IMR-90 (cell line): ENCODE measurements around the gene USP50. TPM values are rescaled to one million over a fixed set of nuclear protein-coding genes. Genes with fewer than 3 reads are reported as not detected.

Experiments
- ATAC-seq: fragments of 200-7000 bp; cut with Tn5 transposase; 2 replicates; pipeline ENCODE4 v1.9.1; 2020; ENCODE audit warnings: low read depth, mild to moderate bottlenecking, moderate library complexity
- BruUV-seq: library from RNA; stranded (reverse); fragments of 400-500 nt; replicated peaks from 2 replicates; lab custom pipeline; 2021; lab: Mats Ljungman, UMichigan
- CTCF ChIA-PET: fragments of 300-600 bp; formaldehyde crosslinking; extraction: SDS; loops from one replicate; lab custom pipeline; 2021; ENCODE audit warnings: antibody characterized with exemption; lab: Yijun Ruan, JAX
- POLR2A ChIA-PET: fragments of 300-600 bp; sonication (Branson Sonifier 250); formaldehyde crosslinking; loops from one replicate; lab custom pipeline; 2022; ENCODE audit warnings: antibody characterized with exemption; ENCODE audit not compliant: unreplicated experiment; lab: Charles Lee
- DNase-seq: peaks from one replicate; pipeline ENCODE4 v3.0.0; 2013
- H2AFZ ChIP-seq: replicated peaks from 2 replicates; pipeline ENCODE3; 2013; ENCODE audit warnings: low read length, mild to moderate bottlenecking; ENCODE audit not compliant: poor library complexity
- H2AK5ac ChIP-seq: 2 replicates; pipeline ENCODE4 v1.6.1; 2013; ENCODE audit warnings: low read depth, low read length, inconsistent platforms
- H2AK9ac ChIP-seq: replicated peaks from 2 replicates; pipeline ENCODE3; 2013; ENCODE audit warnings: mild to moderate bottlenecking, low read depth, low read length, moderate library complexity; ENCODE audit not compliant: poor library complexity
- H2BK120ac ChIP-seq: 2 replicates; pipeline ENCODE4 v1.6.1; 2013; ENCODE audit warnings: low read depth, low read length, inconsistent platforms
- H2BK15ac ChIP-seq: 3 replicates; pipeline ENCODE4 v1.6.1; 2013; ENCODE audit warnings: low read depth, low read length, inconsistent platforms
- H2BK20ac ChIP-seq: 2 replicates; pipeline ENCODE4 v1.6.1; 2013; ENCODE audit warnings: low read depth, mild to moderate bottlenecking, inconsistent platforms, low read length, moderate library complexity
- H2BK5ac ChIP-seq: 2 replicates; pipeline ENCODE4 v1.6.1; 2013; ENCODE audit warnings: mild to moderate bottlenecking, low read depth, low read length, inconsistent platforms; ENCODE audit not compliant: poor library complexity, severe bottlenecking
- H3K14ac ChIP-seq: replicated peaks from 2 replicates; pipeline ENCODE4 v1.6.1; 2013; ENCODE audit warnings: low read depth, low read length, inconsistent platforms
- H3K18ac ChIP-seq: 2 replicates; pipeline ENCODE4 v1.6.1; 2013; ENCODE audit warnings: low read depth, low read length, control low read depth
- H3K23ac ChIP-seq: 2 replicates; pipeline ENCODE4 v1.6.1; 2013; ENCODE audit warnings: low read depth, low read length, inconsistent platforms
- H3K27ac ChIP-seq: 2 replicates; pipeline ENCODE4 v1.5.1; 2013; ENCODE audit warnings: mild to moderate bottlenecking, control low read depth, low read length; ENCODE audit not compliant: insufficient read depth
- H3K27me3 ChIP-seq: 2 replicates; pipeline ENCODE4 v1.6.1; 2013; ENCODE audit warnings: low read length; ENCODE audit not compliant: control insufficient read depth, insufficient read depth
- H3K36me3 ChIP-seq: 2 replicates; pipeline ENCODE4 v1.6.1; 2013; ENCODE audit warnings: low read length, mixed read lengths; ENCODE audit not compliant: control insufficient read depth, insufficient read depth
- H3K4ac ChIP-seq: 2 replicates; pipeline ENCODE4 v1.6.1; 2013; ENCODE audit warnings: low read depth, low read length, inconsistent platforms
- H3K4me1 ChIP-seq: 2 replicates; pipeline ENCODE4 v1.6.1; 2013; ENCODE audit warnings: low read length, mixed read lengths; ENCODE audit not compliant: control insufficient read depth, insufficient read depth
- H3K4me2 ChIP-seq: 2 replicates; pipeline ENCODE4 v1.6.1; 2013; ENCODE audit warnings: low read depth, mild to moderate bottlenecking, control low read depth, low read length, moderate library complexity
- H3K4me3 ChIP-seq: 2 replicates; pipeline ENCODE4 v1.5.1; 2013; ENCODE audit warnings: low read depth, mild to moderate bottlenecking, control low read depth, low read length, moderate library complexity; ENCODE audit not compliant: insufficient read depth
- H3K56ac ChIP-seq: 2 replicates; pipeline ENCODE4 v1.6.1; 2013; ENCODE audit warnings: low read length, inconsistent platforms; ENCODE audit not compliant: insufficient read depth; ENCODE audit errors: extremely low read depth
- H3K79me1 ChIP-seq, 2 experiments: 2 replicates each; pipeline ENCODE4 v1.6.1; 2013; ENCODE audit warnings: low read length in 2 of 2, inconsistent platforms in 1 of 2, low read depth in 1 of 2
- H3K9ac ChIP-seq: 2 replicates; pipeline ENCODE4 v1.6.1; 2013; ENCODE audit warnings: low read depth, low read length, control low read depth
- H3K9me1 ChIP-seq: 2 replicates; pipeline ENCODE4 v1.6.1; 2013; ENCODE audit warnings: low read length, inconsistent platforms; ENCODE audit not compliant: insufficient read depth
- H3K9me3 ChIP-seq: 2 replicates; pipeline ENCODE4 v1.6.1; 2013; ENCODE audit warnings: low read length; ENCODE audit not compliant: control insufficient read depth, insufficient read depth
- H4K20me1 ChIP-seq: 2 replicates; pipeline ENCODE4 v1.6.1; 2013; ENCODE audit warnings: low read length, inconsistent platforms; ENCODE audit not compliant: insufficient read depth
- H4K5ac ChIP-seq: 2 replicates; pipeline ENCODE4 v1.6.1; 2013; ENCODE audit warnings: mild to moderate bottlenecking, low read depth, low read length, control low read depth
- H4K8ac ChIP-seq, 2 experiments: 2 replicates each; pipeline ENCODE4 v1.6.1; 2013; ENCODE audit warnings: low read depth in 2 of 2, low read length in 2 of 2, control low read depth in 1 of 2, inconsistent platforms in 1 of 2
- H4K91ac ChIP-seq: 2 replicates; pipeline ENCODE4 v1.6.1; 2013; ENCODE audit warnings: low read depth, low read length, inconsistent platforms; ENCODE audit not compliant: insufficient read depth
- RFX5 ChIP-seq: IDR thresholded peaks from 2 replicates; pipeline ENCODE4 v1.8.0; 2012; ENCODE audit warnings: low read depth, mild to moderate bottlenecking, low read length, moderate library complexity
- whole genome bisulfite sequencing, 2 experiments: methylation state at CpG; one replicate each; pipeline versions ENCODE4 v1.1.5 to v1.1.7; 2013; ENCODE audit warnings: missing lambda C conversion rate in 2 of 2; ENCODE audit not compliant: insufficient read length in 1 of 2; ENCODE audit errors: extremely low coverage in 2 of 2; 5-methylcytosine and 5-hydroxymethylcytosine counted together
- dilution Hi-C: fragments of 300-500 bp; cut with HindIII; formaldehyde crosslinking; loops from one replicate; pipeline ENCODE4 v1.14.3; 2018; ENCODE audit warnings: low sequenced_read_pairs; ENCODE audit not compliant: unreplicated experiment
- in situ Hi-C: fragments of 300-500 bp; cut with MboI; formaldehyde crosslinking; loops from 3 replicates; pipeline ENCODE4 v1.14.3; 2019; ENCODE audit warnings: low sequenced_read_pairs, inconsistent platforms, mixed read lengths
- intact Hi-C: fragments of 100-400 bp; cut with micrococcal nuclease; formaldehyde crosslinking; loops from 2 replicates; pipeline ENCODE4 v1.10.0; 2022
- polyA plus RNA-seq, 3 experiments: library from polyadenylated mRNA; depleted of rRNA; stranded (reverse); fragments of >200 nt; gene quantifications; 2 replicates each; pipeline ENCODE4 v1.2.3, GENCODE V29; 2012; ENCODE audit warnings: low replicate concordance in 1 of 3
- total RNA-seq: library from RNA; depleted of rRNA; stranded (reverse); fragments of >200 nt; gene quantifications from 2 replicates; pipeline ENCODE4 v1.2.3, GENCODE V29; 2012
- TF ChIP-seq, protein P1 (sequence below): fragments of 150-350 bp; IDR thresholded peaks from 2 replicates; pipeline ENCODE4 v1.6.1; 2016; ENCODE audit warnings: low read depth, mild to moderate bottlenecking, low read length, moderate library complexity, borderline replicate concordance
- TF ChIP-seq, protein P2 (sequence below): conservative IDR thresholded peaks from 2 replicates; pipeline ENCODE4 v1.5.1; 2012; ENCODE audit warnings: mild to moderate bottlenecking, low read depth, low read length, improper control_type of control experiment

The USP50 gene
- total and polyA plus RNA-seq, 2 of the 4 experiments (the other 2 are of a cell fraction), result not detected

DNA sequence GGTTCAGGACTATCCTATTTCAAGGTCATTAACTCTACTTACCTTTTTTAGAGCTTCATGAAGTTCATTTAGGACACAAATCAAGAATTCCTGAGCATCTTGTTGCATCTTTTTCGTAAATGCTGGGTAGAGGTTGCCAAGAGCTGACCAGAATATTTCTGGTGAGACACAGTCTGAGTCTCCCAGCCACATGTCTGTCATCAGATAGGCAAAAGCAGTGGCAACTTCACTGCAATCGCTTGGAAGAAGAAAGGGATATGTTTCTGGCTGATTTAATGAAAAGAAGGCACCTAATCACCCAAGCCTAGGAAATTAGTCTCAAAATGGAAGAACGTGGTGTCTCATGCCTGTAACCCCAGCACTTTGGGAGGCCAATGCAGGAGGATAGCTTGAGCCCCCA, 2.9 kb downstream of the USP50 start:
- POLR2A ChIA-PET, result no interaction called here
- Histone ChIP-seq H4K91ac (peak overlapping the region; percentile 32), H3K23ac (no peak overlapping the region), H3K9me3 (no peaks in the 10 kb centered on the region), H3K36me3 (no peaks in the 10 kb centered on the region), H2BK15ac (no peak overlapping the region), H2BK20ac (peak overlapping the region; percentile 80; the same call in 1 of the 2 replicates), H3K9ac (no peak overlapping the region), H3K4me3 (no peak overlapping the region), H2AK9ac (no peak overlapping the region), H2BK120ac (peak overlapping the region; percentile 50), H3K4ac (0 out of 2 replicates have a peak overlapping the region, but pooled peaks have one; percentile 39), H3K27me3 (no peaks in the 10 kb centered on the region), H3K18ac (peak overlapping the region; percentile 72), H2AFZ (no peak overlapping the region), H3K27ac (no peak overlapping the region), H2BK5ac (peak overlapping the region; percentile 27), H3K14ac (no peak overlapping the region; the same call in 1 of the 2 replicates), H2AK5ac (peak overlapping the region; percentile 3; the same call in 1 of the 2 replicates), H3K4me2 (no peak overlapping the region), H3K79me1 (no peaks in the 10 kb centered on the region), H4K8ac (peak overlapping the region; percentile 28 to 43; a peak in 2 of 4 replicates), H3K4me1 (peaks cover 9% of the 10 kb centered on the region), H4K5ac (peak overlapping the region; percentile 42; the same call in 1 of the 2 replicates), H4K20me1 (no peaks in the 10 kb centered on the region), H3K56ac (no peak overlapping the region), H3K9me1 (peaks cover 3% of the 10 kb centered on the region; the same call in 1 of the 2 replicates)
- TF ChIP-seq, protein P1, sequence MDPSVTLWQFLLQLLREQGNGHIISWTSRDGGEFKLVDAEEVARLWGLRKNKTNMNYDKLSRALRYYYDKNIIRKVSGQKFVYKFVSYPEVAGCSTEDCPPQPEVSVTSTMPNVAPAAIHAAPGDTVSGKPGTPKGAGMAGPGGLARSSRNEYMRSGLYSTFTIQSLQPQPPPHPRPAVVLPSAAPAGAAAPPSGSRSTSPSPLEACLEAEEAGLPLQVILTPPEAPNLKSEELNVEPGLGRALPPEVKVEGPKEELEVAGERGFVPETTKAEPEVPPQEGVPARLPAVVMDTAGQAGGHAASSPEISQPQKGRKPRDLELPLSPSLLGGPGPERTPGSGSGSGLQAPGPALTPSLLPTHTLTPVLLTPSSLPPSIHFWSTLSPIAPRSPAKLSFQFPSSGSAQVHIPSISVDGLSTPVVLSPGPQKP, result no peak
- no peak for TF ChIP-seq RFX5
- TF ChIP-seq, protein P2, sequence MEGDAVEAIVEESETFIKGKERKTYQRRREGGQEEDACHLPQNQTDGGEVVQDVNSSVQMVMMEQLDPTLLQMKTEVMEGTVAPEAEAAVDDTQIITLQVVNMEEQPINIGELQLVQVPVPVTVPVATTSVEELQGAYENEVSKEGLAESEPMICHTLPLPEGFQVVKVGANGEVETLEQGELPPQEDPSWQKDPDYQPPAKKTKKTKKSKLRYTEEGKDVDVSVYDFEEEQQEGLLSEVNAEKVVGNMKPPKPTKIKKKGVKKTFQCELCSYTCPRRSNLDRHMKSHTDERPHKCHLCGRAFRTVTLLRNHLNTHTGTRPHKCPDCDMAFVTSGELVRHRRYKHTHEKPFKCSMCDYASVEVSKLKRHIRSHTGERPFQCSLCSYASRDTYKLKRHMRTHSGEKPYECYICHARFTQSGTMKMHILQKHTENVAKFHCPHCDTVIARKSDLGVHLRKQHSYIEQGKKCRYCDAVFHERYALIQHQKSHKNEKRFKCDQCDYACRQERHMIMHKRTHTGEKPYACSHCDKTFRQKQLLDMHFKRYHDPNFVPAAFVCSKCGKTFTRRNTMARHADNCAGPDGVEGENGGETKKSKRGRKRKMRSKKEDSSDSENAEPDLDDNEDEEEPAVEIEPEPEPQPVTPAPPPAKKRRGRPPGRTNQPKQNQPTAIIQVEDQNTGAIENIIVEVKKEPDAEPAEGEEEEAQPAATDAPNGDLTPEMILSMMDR, result no peak
- ATAC-seq (no peak), DNase-seq (peak; percentile 9)
- intact Hi-C loops (no loop called here), in situ Hi-C loops (no loop called here), dilution Hi-C loops (no loop called here)
- CTCF ChIA-PET, result no interaction called here
- BruUV-seq, result no TSS peak
- no CpG with 5 or more reads among the region's 3 CpGs for WGBS, 2 experiments
